Activated T-cell treated with anti-CD3 and anti-CD28 coated beads for 4 hours (primary cell): ENCODE measurements around the gene EPHB3.

Source experiments
- DNase-seq: peaks from one replicate; pipeline ENCODE4 v3.0.0-alpha.2; 2020

EPHB3 gene

DNA sequence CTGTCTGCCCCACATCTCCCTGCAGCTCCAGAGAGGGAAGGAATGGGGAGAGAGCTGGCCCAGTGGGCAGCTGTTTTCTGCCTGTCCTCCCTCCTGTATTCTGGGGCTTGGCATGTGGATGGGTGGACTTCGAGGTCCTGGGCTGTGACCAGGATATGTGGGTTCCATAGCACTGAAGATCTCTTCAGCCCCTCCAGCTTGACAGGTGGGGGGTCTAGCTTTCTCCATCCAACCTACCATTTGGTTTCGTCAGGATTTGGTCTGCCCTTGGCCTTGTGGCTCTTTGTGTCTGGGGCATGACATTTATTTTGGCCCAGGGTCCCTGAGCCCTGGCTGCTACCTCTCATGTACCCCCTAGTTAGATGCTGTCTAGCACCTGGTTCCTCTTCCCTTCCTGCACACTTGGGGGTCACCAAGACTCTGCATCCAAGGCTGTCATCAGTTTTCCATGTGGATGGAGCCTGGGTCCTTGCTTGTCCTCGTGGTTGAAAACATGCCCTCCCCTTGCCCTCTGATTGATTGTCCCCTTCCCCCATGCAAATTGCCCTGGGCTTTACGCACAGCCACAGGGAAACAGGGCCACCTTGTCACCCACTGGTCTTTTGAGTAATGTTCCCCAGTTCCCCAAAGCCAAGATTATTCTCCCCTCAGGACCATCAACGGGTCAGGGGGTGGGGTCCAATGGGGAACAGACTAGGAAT, 3.2 kb downstream of the EPHB3 start:
- no peak for DNase-seq

GRCh38 chr3:184565421-184566211, 4.0 kb downstream of the EPHB3 start:
- no peak for DNase-seq

GRCh38 chr3:184566441-184567414, 5.1 kb downstream of the EPHB3 start:
- DNase-seq = no peak

DNA sequence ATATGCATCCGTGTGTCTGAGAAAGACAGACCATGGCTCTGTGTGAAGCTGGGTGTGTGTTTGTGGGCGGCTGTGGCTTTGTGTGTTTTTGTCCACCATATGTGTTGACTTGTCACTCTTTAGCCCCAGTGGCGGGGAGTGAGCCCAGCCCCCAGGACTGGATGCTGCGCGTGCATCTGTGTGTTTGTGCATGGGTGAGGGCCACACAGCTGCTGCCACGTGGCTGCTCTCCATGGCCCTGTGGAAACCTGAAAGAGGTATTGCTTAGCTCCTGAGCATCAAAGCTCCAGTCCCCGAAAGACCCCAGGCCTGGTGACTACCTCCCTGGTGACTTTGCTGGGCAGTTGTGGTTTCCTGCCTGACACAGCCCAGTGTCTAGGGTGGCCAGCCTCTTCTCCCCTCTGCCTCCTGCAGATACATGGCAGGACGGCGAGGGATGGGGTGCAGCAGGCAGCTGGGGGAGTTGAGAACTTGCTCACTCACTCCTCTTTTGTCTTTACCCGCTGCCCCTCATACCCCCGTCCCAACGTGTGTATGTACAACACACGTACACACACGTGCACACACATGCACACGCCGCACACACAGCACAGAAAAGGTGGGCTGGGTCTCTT, 6.5 kb downstream of the EPHB3 start:
- DNase-seq = no peak

GRCh38 chr3:184568560-184568923, 7.0 kb downstream of the EPHB3 start:
- no peak for DNase-seq

DNA sequence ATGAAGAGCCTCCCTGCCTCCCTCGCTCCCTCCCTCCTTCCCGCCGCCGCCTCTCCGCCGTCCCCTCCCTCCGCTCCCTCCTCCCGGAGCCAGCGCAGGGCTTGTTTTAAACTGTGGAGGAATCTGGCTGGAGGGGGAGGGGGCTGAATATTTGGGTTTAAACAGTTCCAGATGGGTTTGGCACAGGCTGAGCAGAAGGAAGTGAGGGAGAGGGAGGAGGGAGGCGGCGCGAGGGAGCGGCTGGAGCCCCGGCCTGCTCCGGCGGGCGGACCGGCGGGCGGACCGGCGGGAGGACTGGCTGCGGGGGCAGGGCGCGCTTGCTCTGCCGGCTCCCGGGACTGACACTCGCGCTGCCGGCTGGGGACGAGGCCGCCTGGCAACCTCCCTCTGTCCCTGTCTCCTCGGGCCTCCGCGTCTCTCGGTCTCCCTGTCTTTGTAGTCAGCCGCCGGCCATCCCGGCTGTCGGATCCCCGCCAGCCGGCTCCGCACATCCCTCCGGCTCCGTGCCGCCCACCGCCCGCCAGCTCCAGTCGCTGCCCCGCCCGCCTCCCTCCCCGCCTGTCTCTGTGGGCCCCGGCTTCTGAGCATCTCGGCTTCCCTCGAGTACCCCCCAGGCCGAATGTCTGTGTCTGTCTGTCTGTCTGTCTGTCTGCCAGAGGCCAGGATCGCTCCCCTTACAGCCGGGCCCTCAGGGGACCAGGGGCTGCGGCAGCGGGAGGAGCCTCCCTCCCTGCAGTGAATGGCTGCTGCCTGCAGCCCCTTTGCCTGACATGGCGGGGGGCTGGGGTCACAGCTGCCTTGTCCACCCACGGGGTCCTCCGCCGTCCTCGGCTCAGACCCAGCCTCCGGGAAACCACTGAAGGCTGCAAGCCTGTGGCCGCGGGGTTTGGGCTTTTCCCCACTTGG, 7.6 kb downstream of the EPHB3 start:
- DNase-seq = no peak

GRCh38 chr3:184570035-184570434, 8.4 kb downstream of the EPHB3 start:
- no peak for DNase-seq

- DNase-seq = no peak
Observed at GRCh38 chr3:184570489-184570888, 8.9 kb downstream of the EPHB3 start.

DNA sequence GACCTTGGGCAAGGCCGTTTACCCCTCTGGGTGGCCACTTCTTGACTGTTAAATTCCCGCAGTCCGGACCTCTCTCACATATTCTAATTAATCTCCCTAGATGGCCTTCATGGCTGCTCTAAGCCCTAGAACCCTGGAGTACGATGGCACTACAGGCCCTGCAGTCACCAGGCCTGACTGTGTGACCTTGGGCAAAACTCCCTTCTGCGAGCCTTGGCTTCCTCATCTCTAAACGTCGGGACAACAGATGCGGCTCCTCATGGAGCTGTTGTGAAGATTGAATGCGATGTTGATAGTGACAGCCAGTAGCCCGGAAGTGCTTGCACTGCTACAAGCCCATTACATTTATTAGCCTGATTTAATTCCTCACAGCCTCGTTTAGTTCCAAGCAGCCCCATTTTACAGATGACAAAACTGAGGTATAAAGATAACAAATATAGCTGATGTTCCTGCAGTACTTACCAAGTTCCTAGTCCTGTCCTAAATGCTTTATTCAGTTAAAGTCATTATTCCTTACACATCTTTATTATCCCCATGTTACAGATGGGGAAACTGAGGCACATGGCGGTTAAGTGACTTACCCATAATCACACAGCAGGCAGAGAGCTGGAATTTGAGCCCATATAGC, 10.3 kb downstream of the EPHB3 start:
- no peak for DNase-seq

DNA sequence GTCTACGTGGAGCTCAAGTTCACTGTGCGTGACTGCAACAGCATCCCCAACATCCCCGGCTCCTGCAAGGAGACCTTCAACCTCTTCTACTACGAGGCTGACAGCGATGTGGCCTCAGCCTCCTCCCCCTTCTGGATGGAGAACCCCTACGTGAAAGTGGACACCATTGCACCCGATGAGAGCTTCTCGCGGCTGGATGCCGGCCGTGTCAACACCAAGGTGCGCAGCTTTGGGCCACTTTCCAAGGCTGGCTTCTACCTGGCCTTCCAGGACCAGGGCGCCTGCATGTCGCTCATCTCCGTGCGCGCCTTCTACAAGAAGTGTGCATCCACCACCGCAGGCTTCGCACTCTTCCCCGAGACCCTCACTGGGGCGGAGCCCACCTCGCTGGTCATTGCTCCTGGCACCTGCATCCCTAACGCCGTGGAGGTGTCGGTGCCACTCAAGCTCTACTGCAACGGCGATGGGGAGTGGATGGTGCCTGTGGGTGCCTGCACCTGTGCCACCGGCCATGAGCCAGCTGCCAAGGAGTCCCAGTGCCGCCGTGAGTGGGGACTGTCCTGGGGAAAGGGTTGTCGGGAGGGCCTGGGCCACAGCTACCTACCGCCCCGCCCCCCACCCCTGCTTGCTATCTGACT, 11.2 kb downstream of the EPHB3 start:
- no peak for DNase-seq

GRCh38 chr3:184574515-184575417, 13.2 kb downstream of the EPHB3 start:
- DNase-seq = no peak

DNA sequence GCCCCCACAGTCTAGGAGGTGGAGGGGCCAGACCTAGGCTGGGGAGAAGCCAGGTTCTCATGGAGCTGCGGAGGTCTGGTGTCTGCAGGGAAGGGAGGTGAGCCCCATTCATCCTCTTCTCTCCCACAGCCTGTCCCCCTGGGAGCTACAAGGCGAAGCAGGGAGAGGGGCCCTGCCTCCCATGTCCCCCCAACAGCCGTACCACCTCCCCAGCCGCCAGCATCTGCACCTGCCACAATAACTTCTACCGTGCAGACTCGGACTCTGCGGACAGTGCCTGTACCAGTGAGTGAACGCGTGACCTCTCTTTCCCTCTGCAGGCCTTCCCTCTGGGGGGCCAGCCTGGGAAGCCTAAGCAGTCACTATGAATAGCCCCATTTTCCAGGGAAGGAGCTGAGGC, 14.1 kb downstream of the EPHB3 start:
- DNase-seq = no peak

- DNase-seq = no peak
Observed at GRCh38 chr3:184576457-184577240, 15.1 kb downstream of the EPHB3 start.

DNA sequence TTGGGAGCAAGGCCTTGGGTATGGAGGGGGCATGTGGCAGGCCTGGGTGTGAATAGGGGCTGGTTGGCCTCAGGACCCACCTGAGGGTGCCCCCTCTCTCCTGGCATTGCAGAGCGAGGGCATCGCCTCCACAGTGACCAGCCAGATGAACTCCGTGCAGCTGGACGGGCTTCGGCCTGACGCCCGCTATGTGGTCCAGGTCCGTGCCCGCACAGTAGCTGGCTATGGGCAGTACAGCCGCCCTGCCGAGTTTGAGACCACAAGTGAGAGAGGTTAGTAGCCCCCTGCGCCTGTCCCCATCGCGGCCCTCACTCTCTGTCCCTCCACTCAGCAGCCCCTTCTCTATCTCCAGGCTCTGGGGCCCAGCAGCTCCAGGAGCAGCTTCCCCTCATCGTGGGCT, 16.0 kb downstream of the EPHB3 start:
- no peak for DNase-seq

GRCh38 chr3:184578218-184578617, 16.6 kb downstream of the EPHB3 start:
- DNase-seq = no peak

DNA sequence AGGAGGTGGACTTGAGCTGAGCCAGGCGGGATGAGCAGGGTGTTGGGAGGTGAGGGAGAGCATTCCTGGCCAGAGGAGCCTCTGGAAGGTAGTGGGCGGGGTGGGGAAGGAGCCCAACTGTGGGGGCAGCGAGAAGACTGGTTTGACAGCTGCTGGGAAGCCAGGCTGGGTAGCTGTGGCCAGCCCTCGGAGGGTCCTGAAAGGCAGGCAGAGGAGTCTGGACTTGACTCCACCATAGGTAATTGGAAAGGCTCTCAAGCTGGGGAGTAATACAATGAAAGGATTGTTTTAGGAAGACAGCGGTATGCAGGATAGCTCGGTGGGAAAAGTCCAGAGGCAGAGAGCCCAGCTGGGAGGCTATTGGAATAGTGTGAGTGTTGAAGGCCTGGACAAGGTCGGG, 17.2 kb downstream of the EPHB3 start:
- no peak for DNase-seq

- no peak for DNase-seq
Observed at GRCh38 chr3:184579513-184579912, 17.9 kb downstream of the EPHB3 start.

DNA sequence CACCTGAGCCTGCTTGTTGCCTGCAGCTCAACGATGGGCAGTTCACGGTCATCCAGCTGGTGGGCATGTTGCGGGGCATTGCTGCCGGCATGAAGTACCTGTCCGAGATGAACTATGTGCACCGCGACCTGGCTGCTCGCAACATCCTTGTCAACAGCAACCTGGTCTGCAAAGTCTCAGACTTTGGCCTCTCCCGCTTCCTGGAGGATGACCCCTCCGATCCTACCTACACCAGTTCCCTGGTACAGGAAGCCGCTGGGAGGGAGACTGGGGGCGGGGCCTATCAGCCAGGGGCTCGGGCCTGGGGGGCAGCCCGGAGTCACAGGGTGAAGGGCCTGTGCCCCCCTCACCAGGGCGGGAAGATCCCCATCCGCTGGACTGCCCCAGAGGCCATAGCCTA, 18.8 kb downstream of the EPHB3 start:
- DNase-seq = no peak

GRCh38 chr3:184581331-184581855, 19.8 kb downstream of the EPHB3 start:
- DNase-seq = no peak
